NCI-H82 treated with DMSO at 0.1 percent for 48 hours (cell line): ENCODE results near the gene CYLD.

Experiments
- DNase-seq: peaks from one replicate; lab custom pipeline; 2025; ENCODE audit not compliant: unreplicated experiment; lab: John Stamatoyannopoulos, UW

The CYLD gene

DNA sequence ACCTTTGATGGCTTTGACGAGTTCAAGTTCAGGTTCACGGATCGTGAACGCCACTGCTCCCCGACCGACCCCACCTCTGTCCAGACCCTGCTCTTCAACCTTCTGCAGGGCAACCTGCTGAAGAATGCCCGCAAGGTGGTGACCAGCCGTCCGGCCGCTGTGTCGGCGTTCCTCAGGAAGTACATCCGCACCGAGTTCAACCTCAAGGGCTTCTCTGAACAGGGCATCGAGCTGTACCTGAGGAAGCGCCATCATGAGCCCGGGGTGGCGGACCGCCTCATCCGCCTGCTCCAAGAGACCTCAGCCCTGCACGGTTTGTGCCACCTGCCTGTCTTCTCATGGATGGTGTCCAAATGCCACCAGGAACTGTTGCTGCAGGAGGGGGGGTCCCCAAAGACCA lies 30.8 kb upstream of the CYLD start:
- no peak for DNase-seq

DNA sequence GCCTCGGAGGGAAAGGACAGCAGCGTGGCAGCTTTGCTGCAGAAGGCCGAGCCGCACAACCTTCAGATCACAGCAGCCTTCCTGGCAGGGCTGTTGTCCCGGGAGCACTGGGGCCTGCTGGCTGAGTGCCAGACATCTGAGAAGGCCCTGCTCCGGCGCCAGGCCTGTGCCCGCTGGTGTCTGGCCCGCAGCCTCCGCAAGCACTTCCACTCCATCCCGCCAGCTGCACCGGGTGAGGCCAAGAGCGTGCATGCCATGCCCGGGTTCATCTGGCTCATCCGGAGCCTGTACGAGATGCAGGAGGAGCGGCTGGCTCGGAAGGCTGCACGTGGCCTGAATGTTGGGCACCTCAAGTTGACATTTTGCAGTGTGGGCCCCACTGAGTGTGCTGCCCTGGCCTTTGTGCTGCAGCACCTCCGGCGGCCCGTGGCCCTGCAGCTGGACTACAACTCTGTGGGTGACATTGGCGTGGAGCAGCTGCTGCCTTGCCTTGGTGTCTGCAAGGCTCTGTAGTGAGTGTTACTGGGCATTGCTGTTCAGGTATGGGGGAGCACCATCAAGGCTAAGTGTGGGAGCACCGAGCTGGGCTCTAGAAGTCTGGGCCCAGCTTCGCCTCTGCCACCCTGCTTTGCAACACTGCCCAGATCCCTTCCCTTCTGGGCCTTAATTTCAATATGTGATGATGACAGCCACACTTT lies 29.9 kb upstream of the CYLD start:
- no peak for DNase-seq

DNA sequence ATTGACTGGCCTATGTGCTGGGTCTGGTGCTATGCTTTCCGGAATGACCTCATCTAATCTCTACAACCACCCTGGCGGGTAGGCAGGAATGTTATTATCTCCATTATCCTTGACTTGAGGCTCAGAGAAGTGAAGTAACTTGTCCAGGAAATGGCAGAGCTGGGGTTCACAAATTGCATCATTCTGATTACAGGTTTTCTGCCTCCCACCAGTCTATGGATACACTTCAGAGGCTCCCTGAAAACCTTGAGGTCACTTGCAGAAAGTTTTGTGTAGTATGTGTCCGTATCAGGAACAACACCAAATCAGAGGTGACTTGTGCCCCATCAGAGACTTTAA lies 29.4 kb upstream of the CYLD start:
- DNase-seq, result no peak

DNA sequence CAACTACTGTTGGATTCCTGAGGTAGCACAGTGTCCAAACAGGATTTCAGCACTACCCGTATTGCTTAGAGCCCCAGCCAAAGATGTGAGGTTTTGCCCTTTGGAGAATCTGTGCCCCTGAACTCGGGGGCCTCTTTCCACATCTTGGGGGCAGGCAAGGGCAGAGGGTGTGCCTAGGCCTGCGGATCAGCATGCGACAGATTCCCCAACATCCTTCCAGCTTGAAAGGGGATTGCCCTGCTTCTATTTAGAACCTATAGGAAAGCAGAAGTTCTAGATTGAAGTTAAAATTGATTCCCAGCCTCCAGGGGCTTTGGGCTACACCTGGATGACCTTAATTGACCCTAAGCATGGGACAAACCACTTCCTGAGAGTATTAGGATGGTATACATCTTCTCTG lies 28.9 kb upstream of the CYLD start:
- no peak for DNase-seq

DNA sequence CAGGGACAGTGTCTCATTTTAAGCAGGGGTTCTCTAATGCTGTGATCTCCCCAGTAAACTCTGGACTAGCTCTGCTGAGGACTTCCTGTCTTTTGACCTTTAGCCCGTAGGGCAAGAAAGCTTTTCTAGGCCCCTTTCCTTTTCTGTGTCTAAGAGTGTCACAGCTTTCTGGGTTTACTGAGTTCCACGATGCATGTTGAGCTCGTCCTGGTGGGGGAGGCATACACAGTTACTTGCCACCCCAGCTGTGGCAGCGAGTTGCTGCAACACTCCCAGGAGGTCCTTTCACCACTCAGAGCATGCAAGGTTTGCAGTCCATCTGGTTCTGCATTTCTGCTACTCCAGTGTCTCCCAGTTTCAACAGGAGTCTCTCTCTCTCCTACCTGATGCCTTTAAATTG lies 24.8 kb upstream of the CYLD start:
- DNase-seq, result no peak

DNA sequence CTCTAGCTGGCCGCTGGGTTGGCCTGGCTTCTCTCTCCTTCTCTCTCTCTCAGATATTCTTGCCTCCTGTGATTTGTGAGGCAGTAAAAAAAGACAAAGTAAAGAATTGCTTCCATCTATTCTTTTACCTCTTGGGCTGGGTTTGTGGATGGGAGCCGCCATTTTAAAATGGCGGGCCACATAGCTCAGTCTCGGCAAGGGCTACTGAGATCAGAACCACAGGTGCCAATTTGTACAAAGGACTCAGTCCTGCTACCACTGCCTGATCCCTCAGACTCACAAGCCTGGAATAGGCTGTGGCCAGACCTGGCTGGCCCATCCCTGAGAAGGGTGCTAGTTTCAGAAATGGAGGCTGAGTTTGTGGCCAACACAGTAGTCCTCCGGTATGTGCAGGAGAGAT lies 24.4 kb upstream of the CYLD start:
- DNase-seq, result no peak

DNA sequence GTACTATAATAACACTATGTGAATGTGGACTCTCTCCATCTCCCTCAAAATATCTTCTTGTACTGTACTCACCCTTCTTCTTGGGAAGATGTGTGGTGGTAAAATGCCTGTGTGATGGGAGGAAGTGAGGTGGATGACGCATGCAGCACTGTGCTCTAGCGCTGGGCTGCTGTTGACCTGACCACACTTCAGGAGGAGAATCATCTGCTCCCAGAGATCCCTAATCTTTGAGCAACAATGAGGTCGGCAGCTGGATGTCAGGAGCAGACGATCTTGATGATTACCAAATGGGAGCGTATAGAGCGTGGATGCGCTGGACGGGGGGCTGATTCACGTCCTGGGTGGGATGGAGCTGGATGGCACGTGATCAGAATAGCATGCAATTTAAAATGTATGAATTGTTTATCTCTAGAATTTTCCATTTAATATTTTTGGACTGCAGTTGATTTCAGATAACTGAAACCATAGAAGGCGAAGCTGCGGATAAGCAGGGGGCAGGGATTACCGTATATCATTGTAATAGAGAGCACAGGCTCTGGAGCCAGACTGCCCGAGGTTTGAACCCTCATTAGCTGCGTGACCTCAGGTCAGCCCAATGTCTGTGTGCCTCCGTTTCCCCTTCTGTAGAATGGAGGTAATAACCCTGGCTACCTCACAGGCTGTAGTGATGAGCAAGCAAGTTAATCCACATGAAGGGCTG lies 23.7 kb upstream of the CYLD start:
- no peak for DNase-seq

DNA sequence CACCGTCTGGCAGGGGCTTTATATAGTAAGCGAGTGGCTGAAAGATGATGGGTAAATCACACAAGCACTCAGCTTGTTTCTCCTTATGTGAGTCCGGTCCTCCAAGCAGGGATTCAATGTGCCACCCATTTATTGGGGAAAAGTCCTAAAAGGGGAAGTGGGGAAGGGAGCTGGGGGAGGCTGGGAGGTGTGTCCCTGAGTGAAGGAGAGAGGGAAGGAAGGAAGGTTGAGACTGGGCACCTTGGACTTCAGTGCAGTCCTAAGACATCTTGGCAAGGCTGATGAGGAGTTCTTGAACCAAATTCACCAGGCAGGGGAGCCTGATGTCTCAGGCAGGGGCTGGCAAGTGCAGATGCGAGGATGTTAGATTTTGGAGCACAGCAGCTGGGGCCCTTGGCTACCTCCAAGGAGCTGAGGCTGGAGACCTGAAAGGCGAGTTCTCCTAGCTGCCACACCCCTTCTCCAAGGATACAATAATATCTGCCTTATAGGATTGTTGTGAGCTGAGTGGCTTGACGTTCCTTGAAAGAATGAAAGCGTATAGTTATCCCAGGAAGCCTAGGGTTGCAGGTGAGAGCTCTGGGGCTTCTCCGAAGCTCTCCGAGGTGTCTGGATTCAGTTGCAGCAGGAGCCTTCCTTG lies 23.0 kb upstream of the CYLD start:
- no peak for DNase-seq

DNA sequence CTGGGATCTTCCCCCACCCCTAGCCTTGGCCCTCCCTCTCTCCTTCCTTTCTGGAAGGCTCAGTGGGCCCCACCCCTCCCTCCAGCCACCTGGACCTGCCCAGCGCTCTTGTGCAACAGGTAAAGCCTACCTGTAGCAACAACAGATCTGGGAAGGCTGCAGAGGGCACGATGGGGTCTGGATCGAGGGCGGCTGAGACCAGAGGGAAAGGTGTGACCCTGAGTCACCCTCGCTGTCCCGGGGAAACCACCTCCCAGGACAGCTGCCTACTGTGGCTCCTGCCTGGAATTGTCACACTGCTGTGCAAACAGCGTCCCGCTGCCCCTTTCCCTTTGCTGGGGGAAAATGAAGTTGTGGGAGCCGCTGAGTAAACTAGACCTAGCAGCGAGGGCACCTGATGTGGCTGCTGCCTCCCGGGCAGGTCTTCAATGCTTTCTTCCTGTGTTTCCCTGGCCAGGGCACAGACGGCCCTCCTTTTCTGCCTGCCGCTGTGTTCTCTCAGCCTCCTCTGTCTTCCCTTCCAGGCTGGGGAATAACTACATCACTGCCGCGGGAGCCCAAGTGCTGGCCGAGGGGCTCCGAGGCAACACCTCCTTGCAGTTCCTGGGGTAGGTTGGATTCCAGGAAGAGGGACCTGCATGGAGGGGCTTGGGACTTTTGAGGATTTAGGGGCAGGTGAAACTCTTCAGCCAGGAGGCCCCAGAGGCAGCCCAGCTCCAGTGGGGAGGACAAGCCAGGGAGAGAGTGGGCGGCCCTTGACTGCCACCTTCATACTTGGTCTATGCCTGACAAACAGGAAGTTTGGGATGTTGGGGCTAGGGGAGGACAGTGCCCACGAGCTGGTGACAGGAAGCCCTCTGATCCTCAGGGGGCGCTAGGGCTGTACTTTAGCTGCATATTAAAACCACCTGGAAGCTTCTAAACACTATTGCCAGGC lies 22.2 kb upstream of the CYLD start:
- no peak for DNase-seq

DNA sequence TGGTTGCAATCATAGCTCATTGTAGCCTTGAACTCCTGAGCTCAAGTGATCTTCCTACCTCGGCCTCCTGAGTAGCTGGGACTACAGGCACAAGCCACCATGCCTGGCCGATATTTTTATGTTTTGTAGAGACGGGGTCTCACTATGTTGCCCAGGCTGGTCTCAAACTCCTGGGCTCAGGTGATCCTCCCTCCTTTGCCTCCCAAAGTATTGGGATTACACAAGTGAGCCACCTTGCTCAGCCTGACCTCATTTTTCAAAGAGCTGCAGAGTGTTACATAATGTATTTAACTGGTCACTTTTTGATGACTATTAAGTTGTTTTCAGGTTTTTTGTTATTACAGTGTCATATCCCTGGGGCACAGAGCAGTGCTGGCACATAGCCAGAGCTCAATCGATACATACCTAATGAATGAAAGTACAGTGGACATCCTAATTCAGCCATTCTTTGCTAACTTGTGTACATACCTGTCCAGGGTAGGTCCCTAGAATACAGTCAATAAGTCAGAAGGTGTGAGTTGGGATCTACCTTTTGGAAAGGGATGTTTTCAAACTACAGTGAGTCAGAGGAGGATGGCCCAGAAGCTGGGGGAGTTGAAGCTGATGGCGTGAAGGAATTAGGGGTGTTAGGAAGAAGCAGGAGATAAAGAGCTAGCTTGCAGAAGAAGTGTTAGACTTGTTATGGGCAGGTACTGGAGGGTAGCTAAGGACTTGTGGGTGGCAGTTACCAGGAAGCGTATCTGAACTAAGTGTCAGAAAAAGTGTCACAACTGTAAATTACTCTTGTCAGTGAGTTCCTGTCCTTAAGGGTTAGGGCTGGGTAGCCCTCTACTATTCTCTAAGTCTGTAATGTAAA lies 20.1 kb upstream of the CYLD start:
- no peak for DNase-seq

DNA sequence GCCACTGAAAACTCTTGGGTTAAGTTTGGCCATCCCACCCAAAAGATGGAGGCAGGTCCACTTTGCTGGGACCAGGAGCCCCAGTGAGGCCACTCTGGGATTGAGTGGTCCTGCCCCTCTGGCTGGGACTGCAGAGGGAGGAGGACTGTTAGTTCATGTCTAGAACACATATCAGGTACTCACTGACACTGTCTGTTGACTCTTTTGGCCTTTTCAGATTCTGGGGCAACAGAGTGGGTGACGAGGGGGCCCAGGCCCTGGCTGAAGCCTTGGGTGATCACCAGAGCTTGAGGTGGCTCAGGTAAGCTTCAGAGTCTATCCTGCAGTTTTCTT lies 19.5 kb upstream of the CYLD start:
- DNase-seq, result no peak

DNA sequence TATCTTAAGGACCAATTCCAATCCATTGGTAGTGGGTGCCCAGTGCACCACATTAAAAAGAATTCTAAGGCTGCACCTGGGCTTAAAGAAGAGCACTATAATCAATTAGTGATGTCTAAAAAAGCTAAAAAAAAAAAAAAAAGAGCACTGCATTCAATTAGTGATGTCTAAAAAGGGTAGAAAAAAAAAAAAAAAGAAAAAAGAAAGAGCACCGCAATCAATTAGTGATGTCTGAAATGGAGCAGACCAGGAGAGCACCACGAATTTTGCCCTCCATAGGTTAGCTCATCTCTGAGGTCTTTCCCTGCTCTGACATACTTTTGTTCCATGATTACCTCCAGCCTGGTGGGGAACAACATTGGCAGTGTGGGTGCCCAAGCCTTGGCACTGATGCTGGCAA lies 18.9 kb upstream of the CYLD start:
- no peak for DNase-seq

DNA sequence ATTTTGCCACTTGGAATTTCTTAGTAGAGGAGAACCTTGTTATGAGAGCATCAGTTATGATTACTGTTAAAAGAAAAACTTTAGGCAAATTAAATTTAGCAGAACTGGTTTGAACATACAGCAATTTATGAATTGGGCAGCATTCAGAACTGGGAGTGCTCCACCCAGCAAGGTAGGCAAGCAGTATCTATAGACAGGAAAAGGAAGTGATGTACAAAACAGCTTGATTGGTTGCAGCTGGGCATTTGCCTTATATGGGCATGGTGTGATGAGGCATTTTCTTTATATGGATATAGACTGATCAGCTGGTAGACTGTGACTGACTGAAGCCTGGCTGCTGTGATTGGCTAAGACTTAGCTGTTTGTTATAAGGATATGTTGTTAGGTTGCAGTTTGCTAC lies 17.6 kb upstream of the CYLD start:
- no peak for DNase-seq

DNA sequence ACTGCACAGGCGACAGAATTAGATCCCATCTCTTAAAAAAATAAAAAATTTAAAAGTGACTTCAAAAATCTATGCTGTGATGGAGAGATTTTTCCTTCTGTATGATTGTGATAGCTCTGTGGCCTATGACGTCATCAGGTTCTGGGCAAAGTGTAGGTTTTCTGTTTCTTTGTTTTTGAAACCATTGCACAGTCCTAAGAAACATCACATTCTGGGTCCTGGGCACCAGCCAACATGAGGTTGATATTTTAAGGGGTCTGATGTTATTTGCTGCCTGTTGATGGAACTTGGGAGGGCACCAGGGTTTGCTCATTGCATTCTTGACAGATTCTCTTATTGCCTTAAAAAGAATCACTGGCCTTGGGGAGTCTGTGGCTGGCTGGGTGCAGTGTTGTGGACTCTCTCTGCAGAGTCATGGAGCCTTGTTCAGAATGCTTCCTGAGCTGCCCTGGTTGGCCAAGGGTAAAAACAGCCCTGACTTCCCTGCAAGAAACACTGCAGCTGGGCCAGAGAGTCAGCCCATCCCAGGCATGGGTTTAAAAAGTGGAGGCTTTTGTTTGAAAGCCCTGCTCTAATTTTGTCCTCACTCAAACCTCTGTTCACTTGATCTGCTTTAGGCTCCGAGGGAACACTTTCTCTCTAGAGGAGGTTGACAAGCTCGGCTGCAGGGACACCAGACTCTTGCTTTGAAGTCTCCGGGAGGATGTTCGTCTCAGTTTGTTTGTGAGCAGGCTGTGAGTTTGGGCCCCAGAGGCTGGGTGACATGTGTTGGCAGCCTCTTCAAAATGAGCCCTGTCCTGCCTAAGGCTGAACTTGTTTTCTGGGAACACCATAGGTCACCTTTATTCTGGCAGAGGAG lies 10.5 kb upstream of the CYLD start:
- no peak for DNase-seq

DNA sequence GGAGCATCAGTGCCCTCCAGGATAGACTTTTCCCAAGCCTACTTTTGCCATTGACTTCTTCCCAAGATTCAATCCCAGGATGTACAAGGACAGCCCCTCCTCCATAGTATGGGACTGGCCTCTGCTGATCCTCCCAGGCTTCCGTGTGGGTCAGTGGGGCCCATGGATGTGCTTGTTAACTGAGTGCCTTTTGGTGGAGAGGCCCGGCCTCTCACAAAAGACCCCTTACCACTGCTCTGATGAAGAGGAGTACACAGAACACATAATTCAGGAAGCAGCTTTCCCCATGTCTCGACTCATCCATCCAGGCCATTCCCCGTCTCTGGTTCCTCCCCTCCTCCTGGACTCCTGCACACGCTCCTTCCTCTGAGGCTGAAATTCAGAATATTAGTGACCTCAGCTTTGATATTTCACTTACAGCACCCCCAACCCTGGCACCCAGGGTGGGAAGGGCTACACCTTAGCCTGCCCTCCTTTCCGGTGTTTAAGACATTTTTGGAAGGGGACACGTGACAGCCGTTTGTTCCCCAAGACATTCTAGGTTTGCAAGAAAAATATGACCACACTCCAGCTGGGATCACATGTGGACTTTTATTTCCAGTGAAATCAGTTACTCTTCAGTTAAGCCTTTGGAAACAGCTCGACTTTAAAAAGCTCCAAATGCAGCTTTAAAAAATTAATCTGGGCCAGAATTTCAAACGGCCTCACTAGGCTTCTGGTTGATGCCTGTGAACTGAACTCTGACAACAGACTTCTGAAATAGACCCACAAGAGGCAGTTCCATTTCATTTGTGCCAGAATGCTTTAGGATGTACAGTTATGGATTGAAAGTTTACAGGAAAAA lies 9.7 kb upstream of the CYLD start:
- DNase-seq, result no peak

DNA sequence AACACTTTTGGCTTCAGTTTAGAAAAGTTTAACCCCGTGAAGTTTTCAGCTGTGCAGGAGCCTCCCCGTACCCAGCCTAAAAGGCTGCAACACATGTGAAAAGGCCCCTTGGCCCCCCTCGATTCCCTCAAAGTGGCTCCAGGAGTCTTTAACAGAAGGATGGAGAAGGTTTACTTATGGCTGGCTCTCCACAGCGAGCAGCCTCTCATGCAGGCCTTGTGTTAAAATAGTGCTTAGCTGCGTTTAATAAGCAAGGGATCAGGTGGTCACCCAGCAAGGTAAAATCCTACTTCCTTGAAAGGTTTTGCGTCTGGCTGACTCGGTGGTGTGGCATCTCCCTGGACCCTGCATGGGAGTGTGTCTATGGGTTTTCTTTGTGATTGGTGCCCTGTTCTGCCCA lies 8.4 kb upstream of the CYLD start:
- no peak for DNase-seq

DNA sequence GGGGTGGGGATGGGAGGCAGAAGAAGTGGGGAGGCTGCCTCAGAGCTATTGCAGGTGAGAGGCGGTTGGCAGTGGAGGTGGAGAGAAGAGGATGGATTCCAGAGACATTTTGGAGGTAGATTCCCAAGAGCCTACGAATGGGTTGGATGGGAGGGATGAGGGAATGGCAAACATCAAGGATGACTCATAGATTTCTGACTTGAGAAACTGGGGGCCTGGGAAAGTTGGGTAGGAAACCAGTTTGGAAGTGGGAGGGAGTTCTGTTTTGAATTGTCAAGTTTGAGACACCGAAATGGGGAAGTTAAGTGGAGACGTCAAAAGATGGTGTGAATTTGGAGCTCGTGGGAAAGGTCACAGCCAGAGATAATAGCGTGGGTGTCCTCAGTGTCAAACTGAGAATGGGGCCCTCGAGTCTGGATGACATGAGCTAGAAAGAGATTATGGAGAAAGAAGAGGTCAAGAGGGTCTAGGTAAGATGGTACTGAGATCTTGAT lies 6.2 kb upstream of the CYLD start:
- no peak for DNase-seq

DNA sequence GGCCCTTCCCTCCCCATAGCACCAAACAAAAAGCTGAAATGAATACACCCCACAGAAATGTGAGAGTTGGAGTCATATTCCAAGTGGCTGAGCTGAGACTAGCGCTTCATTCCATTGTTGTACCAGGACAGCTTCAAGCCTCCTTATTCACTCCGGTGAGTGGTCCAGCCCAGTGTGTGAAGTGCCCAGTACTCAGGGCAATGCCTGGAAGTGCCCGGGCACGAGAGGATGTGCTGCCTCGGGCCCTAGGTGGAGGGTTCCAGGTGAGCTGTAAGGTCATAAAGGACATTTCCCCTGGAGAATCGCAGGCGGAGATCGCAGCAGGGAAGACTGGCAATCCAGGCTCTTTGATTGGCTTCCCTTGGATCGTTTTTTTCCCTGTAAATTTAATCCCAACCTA lies 5.4 kb upstream of the CYLD start:
- no peak for DNase-seq
